HEK293 (cell line): ENCODE measurements around the gene STX3.

ENCODE experiments used
- ATF2 ChIP-seq: fragments of 450-650 bp; formaldehyde crosslinking; IDR thresholded peaks from 2 replicates; pipeline ENCODE4 v1.5.1; 2016; ENCODE audit warnings: missing biosample characterization, missing genetic modification characterization, low read depth
- GLI2 ChIP-seq: fragments of 450-650 bp; formaldehyde crosslinking; IDR thresholded peaks from 2 replicates; pipeline ENCODE4; 2017; ENCODE audit warnings: missing biosample characterization, missing genetic modification characterization, low read depth, borderline replicate concordance
- HIC1 ChIP-seq: fragments of 450-650 bp; formaldehyde crosslinking; IDR thresholded peaks from 2 replicates; pipeline ENCODE4 v1.5.1; 2016; ENCODE audit warnings: missing biosample characterization, missing genetic modification characterization
- KLF16 ChIP-seq: fragments of 450-650 bp; formaldehyde crosslinking; IDR thresholded peaks from 2 replicates; pipeline ENCODE4 v1.5.1; 2017; ENCODE audit warnings: missing biosample characterization, missing genetic modification characterization
- KLF17 ChIP-seq: fragments of 450-650 bp; formaldehyde crosslinking; IDR thresholded peaks from 2 replicates; pipeline ENCODE4 v1.5.1; 2016; ENCODE audit warnings: missing biosample characterization, missing genetic modification characterization
- PRDM6 ChIP-seq: fragments of 450-650 bp; formaldehyde crosslinking; IDR thresholded peaks from 2 replicates; pipeline ENCODE4 v1.5.1; 2017; ENCODE audit warnings: missing biosample characterization, missing genetic modification characterization
- SP7 ChIP-seq: fragments of 450-650 bp; formaldehyde crosslinking; IDR thresholded peaks from 2 replicates; pipeline ENCODE4 v1.5.1; 2016; ENCODE audit warnings: missing biosample characterization, missing genetic modification characterization
- WT1 ChIP-seq: fragments of 450-650 bp; formaldehyde crosslinking; IDR thresholded peaks from 2 replicates; pipeline ENCODE4 v1.5.1; 2016; ENCODE audit warnings: missing biosample characterization, missing genetic modification characterization
- YY2 ChIP-seq: fragments of 450-650 bp; formaldehyde crosslinking; IDR thresholded peaks from 2 replicates; pipeline ENCODE4 v1.5.1; 2016; ENCODE audit warnings: missing biosample characterization, missing genetic modification characterization
- ZBTB49 ChIP-seq: fragments of 450-650 bp; formaldehyde crosslinking; IDR thresholded peaks from 2 replicates; pipeline ENCODE4 v1.5.1; 2016; ENCODE audit warnings: missing biosample characterization, missing genetic modification characterization, low read depth
- ZFP3 ChIP-seq: fragments of 450-650 bp; formaldehyde crosslinking; IDR thresholded peaks from 2 replicates; pipeline ENCODE4 v1.5.1; 2016; ENCODE audit warnings: low read depth, missing biosample characterization, missing genetic modification characterization
- ZNF155 ChIP-seq: fragments of 450-650 bp; formaldehyde crosslinking; IDR thresholded peaks from 2 replicates; pipeline ENCODE4 v1.5.1; 2016; ENCODE audit warnings: missing biosample characterization, missing genetic modification characterization
- ZNF16 ChIP-seq: fragments of 450-650 bp; formaldehyde crosslinking; IDR thresholded peaks from 2 replicates; pipeline ENCODE4 v1.5.1; 2016; ENCODE audit warnings: low read depth, missing biosample characterization, missing genetic modification characterization
- ZNF169 ChIP-seq: fragments of 450-650 bp; formaldehyde crosslinking; IDR thresholded peaks from 2 replicates; pipeline ENCODE4 v1.5.1; 2016; ENCODE audit warnings: missing biosample characterization, missing genetic modification characterization
- ZNF174 ChIP-seq: fragments of 450-650 bp; formaldehyde crosslinking; IDR thresholded peaks from 2 replicates; pipeline ENCODE4 v1.5.0; 2017; ENCODE audit warnings: missing biosample characterization, mild to moderate bottlenecking, missing genetic modification characterization
- ZNF18 ChIP-seq: fragments of 450-650 bp; formaldehyde crosslinking; IDR thresholded peaks from 2 replicates; pipeline ENCODE4 v1.5.1; 2016; ENCODE audit warnings: missing biosample characterization, missing genetic modification characterization
- ZNF239 ChIP-seq: fragments of 450-650 bp; formaldehyde crosslinking; IDR thresholded peaks from 2 replicates; pipeline ENCODE4 v1.5.1; 2016; ENCODE audit warnings: missing biosample characterization, missing genetic modification characterization
- ZNF274 ChIP-seq, 2 experiments: fragments of 200-500 bp in 1 of 2; fragments of 450-650 bp in 1 of 2; sonication (Bioruptor generic) in 1 of 2; formaldehyde crosslinking in 1 of 2; IDR thresholded peaks; 2 replicates each; pipeline versions ENCODE4 v1.5.1 to v1.6.1; 2014 to 2016; ENCODE audit warnings: borderline replicate concordance in 1 of 2, inconsistent platforms in 1 of 2, low read length in 1 of 2, missing biosample characterization in 1 of 2, missing genetic modification characterization in 1 of 2
- ZNF292 ChIP-seq: fragments of 450-650 bp; formaldehyde crosslinking; IDR thresholded peaks from 2 replicates; pipeline ENCODE4 v1.5.1; 2016; ENCODE audit warnings: low read depth, missing biosample characterization, missing genetic modification characterization, borderline replicate concordance
- ZNF324 ChIP-seq: fragments of 450-650 bp; formaldehyde crosslinking; IDR thresholded peaks from 2 replicates; pipeline ENCODE4 v1.5.1; 2016; ENCODE audit warnings: missing biosample characterization, missing genetic modification characterization
- ZNF426 ChIP-seq: fragments of 450-650 bp; formaldehyde crosslinking; IDR thresholded peaks from 2 replicates; pipeline ENCODE4 v1.5.1; 2017; ENCODE audit warnings: missing biosample characterization, missing genetic modification characterization, mild to moderate bottlenecking, inconsistent platforms, moderate library complexity
- ZNF514 ChIP-seq: fragments of 450-650 bp; formaldehyde crosslinking; IDR thresholded peaks from 2 replicates; pipeline ENCODE4 v1.5.1; 2016; ENCODE audit warnings: missing biosample characterization, missing genetic modification characterization
- ZNF521 ChIP-seq: fragments of 450-650 bp; formaldehyde crosslinking; IDR thresholded peaks from 2 replicates; pipeline ENCODE4 v1.5.1; 2017; ENCODE audit warnings: missing biosample characterization, mild to moderate bottlenecking, missing genetic modification characterization
- ZNF561 ChIP-seq: fragments of 450-650 bp; IDR thresholded peaks from 2 replicates; pipeline ENCODE4 v1.5.1; 2018; ENCODE audit warnings: missing biosample characterization, missing genetic modification characterization, borderline replicate concordance
- ZNF639 ChIP-seq: fragments of 450-650 bp; formaldehyde crosslinking; IDR thresholded peaks from 2 replicates; pipeline ENCODE4 v1.5.1; 2016; ENCODE audit warnings: missing biosample characterization, missing genetic modification characterization
- ZNF791 ChIP-seq: fragments of 450-650 bp; formaldehyde crosslinking; IDR thresholded peaks from 2 replicates; pipeline ENCODE4 v1.5.1; 2016; ENCODE audit warnings: missing biosample characterization, missing genetic modification characterization
- ZSCAN30 ChIP-seq: fragments of 450-650 bp; IDR thresholded peaks from 2 replicates; pipeline ENCODE4 v1.5.1; 2018; ENCODE audit warnings: missing biosample characterization, mild to moderate bottlenecking, missing genetic modification characterization, moderate library complexity

Gene STX3

GRCh38 chr11:59755701-59756557, 753 bp downstream of the STX3 start (continued):
- peak; percentile 74 for TF ChIP-seq HIC1 (tag by site-specific recombination)
- no peak for TF ChIP-seq ZSCAN30 (tag by site-specific recombination)
- TF ChIP-seq ZNF514: no peak
- no peak for TF ChIP-seq ZNF18 (tag by site-specific recombination)
- TF ChIP-seq ZNF155 (tag by site-specific recombination): no peak
- no peak for TF ChIP-seq GLI2 (tag by site-specific recombination)
- no peak for TF ChIP-seq ZNF239 (tag by site-specific recombination)
- TF ChIP-seq SP7 (tag by site-specific recombination): peak; percentile 10; the same call in 1 of the 2 replicates
- TF ChIP-seq ZNF521 (tag by site-specific recombination): no peak
- no peak for TF ChIP-seq ZNF639 (tag by site-specific recombination)
- TF ChIP-seq PRDM6: no peak
- no peak for TF ChIP-seq ZNF174 (tag by site-specific recombination)
- TF ChIP-seq ZBTB49 (tag by site-specific recombination): no peak
- no peak for TF ChIP-seq ZNF292
- TF ChIP-seq ATF2 (tag by site-specific recombination): no peak
- TF ChIP-seq WT1: peak; percentile 59
- no peak for TF ChIP-seq ZNF561 (tag by site-specific recombination)
- no peak for TF ChIP-seq YY2 (tag by site-specific recombination)
- TF ChIP-seq KLF16 (tag by site-specific recombination): no peak
- TF ChIP-seq ZNF16: no peak
- no peak for TF ChIP-seq ZFP3
- TF ChIP-seq ZNF274 (IDR thresholded peaks at IDR 0.05; ENCODE audit: low read length): no peak
- TF ChIP-seq ZNF274 (tag by site-specific recombination; IDR thresholded peaks at IDR 0.05; ENCODE audit: borderline replicate concordance): no peak
- TF ChIP-seq ZNF324: no peak
- TF ChIP-seq ZNF426 (tag by site-specific recombination): no peak
- TF ChIP-seq ZNF791 (tag by site-specific recombination): no peak
- no peak for TF ChIP-seq ZNF169
- 0 out of 2 replicates have a peak, but pooled peaks have one; percentile 40 for TF ChIP-seq KLF17 (tag by site-specific recombination)
